Sigmoid colon (tissue), 4 donors: Measurements from ENCODE around the gene SELENOI.
A peak's percentile ranks its signal among the peaks of the same experiment; 100 is the strongest.

Source experiments
- EP300 ChIP-seq, 4 donors: sonication (generic); formaldehyde crosslinking; IDR thresholded peaks; one replicate each; pipeline ENCODE4 v1.6.1; 2017; ENCODE audit warnings: antibody characterized with exemption in 4 of 4
- POLR2A ChIP-seq, 2 donors: fragments of 450-650 bp; IDR thresholded peaks; one replicate each; pipeline ENCODE4 v1.6.1; 2016; ENCODE audit warnings: antibody characterized with exemption in 2 of 2, mild to moderate bottlenecking in 2 of 2, moderate library complexity in 2 of 2
- POLR2AphosphoS5 ChIP-seq, 4 donors: sonication (generic); formaldehyde crosslinking; IDR thresholded peaks; one replicate each; pipeline ENCODE4 v1.6.1; 2017; ENCODE audit warnings: antibody characterized with exemption in 4 of 4
- TF ChIP-seq, protein P1 (sequence below), 4 experiments: fragments of 450-650 bp in 3 of 4; fragments of 200-600 bp in 1 of 4; IDR thresholded peaks; one replicate each; pipeline ENCODE4 v1.5.1; 2016 to 2019; ENCODE audit warnings: antibody characterized with exemption in 4 of 4, mild to moderate bottlenecking in 3 of 4, moderate library complexity in 2 of 4

DNA sequence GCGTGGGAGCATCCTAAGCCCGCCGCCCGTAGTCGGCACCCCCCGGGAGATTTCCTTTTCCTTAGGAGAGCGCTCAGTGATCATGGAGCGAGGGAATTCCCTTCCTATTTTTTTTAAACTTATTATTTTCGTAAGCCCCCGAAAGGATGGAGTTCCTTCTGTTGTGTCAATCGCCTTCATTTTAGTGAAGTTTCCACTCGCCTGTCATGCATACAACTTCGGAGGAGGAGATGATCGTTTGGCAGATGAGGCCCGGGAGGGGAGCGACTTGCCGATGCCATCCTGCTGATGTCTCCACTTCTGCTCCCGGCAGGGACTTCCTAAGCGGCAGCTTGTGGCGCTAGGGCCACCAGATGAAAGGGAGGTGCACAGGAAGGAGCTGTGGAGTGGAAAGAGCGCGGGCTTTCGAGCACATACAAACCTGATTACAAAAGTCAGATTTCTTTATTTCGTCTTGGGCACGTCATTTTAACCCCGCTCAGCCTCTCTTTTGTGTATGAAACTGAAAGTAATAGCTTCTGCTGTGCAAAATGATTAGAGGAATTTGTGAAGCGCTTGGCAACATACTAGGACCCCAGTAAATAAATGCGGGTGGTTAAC lies 611 bp downstream of the SELENOI start, which contains the start of gene ADGRF3:
- TF ChIP-seq EP300 (IDR thresholded peaks at IDR 0.05) (no peak), POLR2A (IDR thresholded peaks at IDR 0.05) (no peak), POLR2AphosphoS5 (IDR thresholded peaks at IDR 0.05) (peak in 1 of 4 donors; percentile 37)
- TF ChIP-seq, protein P1, sequence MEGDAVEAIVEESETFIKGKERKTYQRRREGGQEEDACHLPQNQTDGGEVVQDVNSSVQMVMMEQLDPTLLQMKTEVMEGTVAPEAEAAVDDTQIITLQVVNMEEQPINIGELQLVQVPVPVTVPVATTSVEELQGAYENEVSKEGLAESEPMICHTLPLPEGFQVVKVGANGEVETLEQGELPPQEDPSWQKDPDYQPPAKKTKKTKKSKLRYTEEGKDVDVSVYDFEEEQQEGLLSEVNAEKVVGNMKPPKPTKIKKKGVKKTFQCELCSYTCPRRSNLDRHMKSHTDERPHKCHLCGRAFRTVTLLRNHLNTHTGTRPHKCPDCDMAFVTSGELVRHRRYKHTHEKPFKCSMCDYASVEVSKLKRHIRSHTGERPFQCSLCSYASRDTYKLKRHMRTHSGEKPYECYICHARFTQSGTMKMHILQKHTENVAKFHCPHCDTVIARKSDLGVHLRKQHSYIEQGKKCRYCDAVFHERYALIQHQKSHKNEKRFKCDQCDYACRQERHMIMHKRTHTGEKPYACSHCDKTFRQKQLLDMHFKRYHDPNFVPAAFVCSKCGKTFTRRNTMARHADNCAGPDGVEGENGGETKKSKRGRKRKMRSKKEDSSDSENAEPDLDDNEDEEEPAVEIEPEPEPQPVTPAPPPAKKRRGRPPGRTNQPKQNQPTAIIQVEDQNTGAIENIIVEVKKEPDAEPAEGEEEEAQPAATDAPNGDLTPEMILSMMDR (IDR thresholded peaks at IDR 0.05): no peak
